H9 (cell line): ENCODE results near the gene NHLH1. TPM values are rescaled to one million over a fixed set of nuclear protein-coding genes. Genes with fewer than 3 reads are reported as not detected.
A peak's percentile ranks its signal among the peaks of the same experiment; 100 is the strongest.

Experiments
- DNase-seq: peaks from one replicate; pipeline ENCODE4 v3.0.0-alpha.2; 2017
- H2AFZ ChIP-seq: one replicate; pipeline ENCODE4 v1.6.1; 2013; ENCODE audit warnings: mild to moderate bottlenecking, low read length, control low read depth, moderate library complexity
- H2AK5ac ChIP-seq: 2 replicates; pipeline ENCODE4 v1.6.1; 2013; ENCODE audit warnings: low read length, control low read depth, mixed read lengths; ENCODE audit not compliant: insufficient read length
- H2BK120ac ChIP-seq: one replicate; pipeline ENCODE4 v1.6.1; 2013; ENCODE audit warnings: low read depth, mild to moderate bottlenecking, low read length, control low read depth, inconsistent platforms; ENCODE audit not compliant: poor library complexity, severe bottlenecking
- H2BK12ac ChIP-seq: 2 replicates; pipeline ENCODE4 v1.6.1; 2013; ENCODE audit warnings: low read length, control low read depth, mixed read lengths, low read depth; ENCODE audit not compliant: insufficient read length
- H2BK15ac ChIP-seq: 2 replicates; pipeline ENCODE4 v1.6.1; 2013; ENCODE audit warnings: low read depth, low read length, control low read depth
- H2BK20ac ChIP-seq: one replicate; pipeline ENCODE4 v1.6.1; 2013; ENCODE audit warnings: low read depth, mild to moderate bottlenecking, low read length, control low read depth, inconsistent platforms; ENCODE audit not compliant: poor library complexity, severe bottlenecking
- H2BK5ac ChIP-seq: 2 replicates; pipeline ENCODE4 v1.6.1; 2013; ENCODE audit warnings: low read length, control low read depth, mixed read lengths; ENCODE audit not compliant: insufficient read length
- H3K14ac ChIP-seq: 2 replicates; pipeline ENCODE4 v1.6.1; 2013; ENCODE audit warnings: low read length, control low read depth; ENCODE audit not compliant: insufficient read depth
- H3K18ac ChIP-seq: 2 replicates; pipeline ENCODE4 v1.6.1; 2013; ENCODE audit warnings: low read depth, mild to moderate bottlenecking, mixed read lengths, low read length, control low read depth; ENCODE audit not compliant: insufficient read length
- H3K23ac ChIP-seq: 2 replicates; pipeline ENCODE4 v1.6.1; 2013; ENCODE audit warnings: low read length, control low read depth, mixed read lengths, low read depth; ENCODE audit not compliant: insufficient read length
- H3K23me2 ChIP-seq: 2 replicates; pipeline ENCODE4 v1.6.1; 2013; ENCODE audit warnings: low read depth, mild to moderate bottlenecking, mixed read lengths, low read length, control low read depth; ENCODE audit not compliant: insufficient read length, poor library complexity, severe bottlenecking
- H3K27ac ChIP-seq: 2 replicates; pipeline ENCODE4 v1.5.1; 2013; ENCODE audit warnings: low read length, control low read depth, mixed read lengths, low read depth; ENCODE audit not compliant: insufficient read length
- H3K27me3 ChIP-seq: 2 replicates; pipeline ENCODE4 v1.6.1; 2013; ENCODE audit warnings: low read length, control low read depth, inconsistent platforms; ENCODE audit not compliant: insufficient read depth
- H3K4ac ChIP-seq: 2 replicates; pipeline ENCODE4 v1.6.1; 2013; ENCODE audit warnings: low read depth, mild to moderate bottlenecking, control low read depth, inconsistent platforms, low read length, moderate library complexity
- H3K4me1 ChIP-seq: 2 replicates; pipeline ENCODE4 v1.6.1; 2013; ENCODE audit warnings: low read length, control low read depth, inconsistent platforms; ENCODE audit not compliant: insufficient read depth
- H3K4me2 ChIP-seq: 2 replicates; pipeline ENCODE4 v1.6.1; 2013; ENCODE audit warnings: low read length, control low read depth, mixed read lengths; ENCODE audit not compliant: insufficient read length, insufficient read depth
- H3K56ac ChIP-seq: 2 replicates; pipeline ENCODE4 v1.6.1; 2013; ENCODE audit warnings: low read depth, mild to moderate bottlenecking, mixed read lengths, low read length, control low read depth; ENCODE audit not compliant: insufficient read length
- H3K79me1 ChIP-seq: 2 replicates; pipeline ENCODE4 v1.6.1; 2013; ENCODE audit warnings: low read depth, mild to moderate bottlenecking, moderate library complexity, low read length, control low read depth, inconsistent platforms; ENCODE audit not compliant: insufficient read depth, poor library complexity, severe bottlenecking
- H3K79me2 ChIP-seq: 2 replicates; pipeline ENCODE4 v1.6.1; 2013; ENCODE audit warnings: low read length, control low read depth, inconsistent platforms; ENCODE audit not compliant: insufficient read depth
- H3K9ac ChIP-seq: 2 replicates; pipeline ENCODE4 v1.6.1; 2013; ENCODE audit warnings: low read length, control low read depth, mixed read lengths; ENCODE audit not compliant: insufficient read length; ENCODE audit errors: extremely low read depth
- H3K9me3 ChIP-seq: one replicate; pipeline ENCODE4 v1.6.1; 2013; ENCODE audit warnings: low read depth, low read length, inconsistent platforms; ENCODE audit not compliant: control insufficient read depth
- H3T11ph ChIP-seq: one replicate; pipeline ENCODE4 v1.6.1; 2013; ENCODE audit warnings: mild to moderate bottlenecking, low read length, control low read depth, inconsistent platforms
- H4K20me1 ChIP-seq: one replicate; pipeline ENCODE4 v1.6.1; 2013; ENCODE audit not compliant: control insufficient read depth, insufficient read length, insufficient read depth
- H4K5ac ChIP-seq: 2 replicates; pipeline ENCODE4 v1.6.1; 2013; ENCODE audit warnings: low read depth, mild to moderate bottlenecking, mixed read lengths, low read length, control low read depth; ENCODE audit not compliant: insufficient read length
- H4K8ac ChIP-seq: replicated peaks from 2 replicates; pipeline ENCODE4 v1.6.1; 2013; ENCODE audit warnings: low read length, control low read depth, mixed read lengths, low read depth; ENCODE audit not compliant: insufficient read length
- H4K91ac ChIP-seq: 2 replicates; pipeline ENCODE4 v1.6.1; 2013; ENCODE audit warnings: low read depth, mild to moderate bottlenecking, moderate library complexity, mixed read lengths, low read length, control low read depth; ENCODE audit not compliant: insufficient read length
- H3K27ac Mint-ChIP-seq, 3 experiments: 2 replicates in 2 of 3; 3 replicates in 1 of 3; pipeline ENCODE4 v1.8.0; 2020 to 2021; ENCODE audit warnings: mixed read lengths in 3 of 3, mild to moderate bottlenecking in 1 of 3, moderate library complexity in 1 of 3
- H3K27me3 Mint-ChIP-seq: 2 replicates; pipeline ENCODE4 v1.8.0; 2021; ENCODE audit warnings: low read depth, mild to moderate bottlenecking, moderate library complexity, mixed read lengths
- H3K36me3 Mint-ChIP-seq, 3 experiments: 2 replicates in 2 of 3; 3 replicates in 1 of 3; pipeline ENCODE4 v1.8.0; 2020 to 2021; ENCODE audit warnings: low read depth in 3 of 3, mixed read lengths in 3 of 3; ENCODE audit not compliant: insufficient read depth in 1 of 3
- H3K4me1 Mint-ChIP-seq, 2 experiments: 2 replicates each; pipeline ENCODE4 v1.8.0; 2020; ENCODE audit warnings: mixed read lengths in 2 of 2
- H3K4me3 Mint-ChIP-seq, 2 experiments: 2 replicates in 1 of 2; 3 replicates in 1 of 2; pipeline ENCODE4 v1.8.0; 2020 to 2021; ENCODE audit warnings: mild to moderate bottlenecking in 2 of 2, mixed read lengths in 2 of 2, moderate library complexity in 1 of 2
- H3K9me3 Mint-ChIP-seq, 2 experiments: 2 replicates in 1 of 2; 3 replicates in 1 of 2; pipeline ENCODE4 v1.8.0; 2020; ENCODE audit warnings: mild to moderate bottlenecking in 2 of 2, mixed read lengths in 2 of 2, moderate library complexity in 1 of 2
- WGBS: extraction: QIAGEN DNeasy Blood & Tissue Kit; methylation state at CpG from one replicate; pipeline ENCODE4 v1.1.7; 2013; ENCODE audit warnings: missing lambda C conversion rate, low lambda C conversion rate, mixed read lengths; ENCODE audit not compliant: insufficient read length; ENCODE audit errors: extremely low coverage; 5-methylcytosine and 5-hydroxymethylcytosine counted together
- total RNA-seq: library from RNA; stranded (reverse); gene quantifications from 2 replicates; pipeline ENCODE4 v1.2.1, GENCODE V29; 2021
- TF ChIP-seq, protein P1 (sequence below): fragments of 200-600 bp; sonication (generic); conservative IDR thresholded peaks from 3 replicates; pipeline ENCODE4 v1.8.0; 2021; ENCODE audit warnings: antibody characterized with exemption, mild to moderate bottlenecking

NHLH1 gene
- total RNA-seq, 1 experiment from 2014 or later: 1.5 TPM

DNA sequence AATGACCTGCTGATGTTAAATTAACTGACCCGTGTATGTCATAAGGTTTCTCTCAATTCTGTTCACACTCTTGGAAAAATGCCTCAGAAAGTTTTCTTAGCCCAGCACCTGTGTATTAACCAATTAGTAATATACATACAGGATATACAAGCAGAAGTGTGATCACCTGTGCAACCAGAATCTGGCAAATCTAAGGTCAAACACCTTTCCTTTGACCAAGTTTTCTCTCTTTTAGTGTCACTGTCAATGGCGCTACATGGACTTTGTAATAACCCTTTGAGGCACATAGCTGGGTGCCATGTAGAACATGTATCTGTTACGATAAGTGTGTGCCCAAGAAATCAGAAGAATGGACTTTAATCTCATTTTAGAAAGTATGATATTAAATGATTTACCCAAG is 22.6 kb upstream of the NHLH1 start:
- Histone ChIP-seq H3K79me2 (peaks cover 12% of the 10 kb centered on the region; the same call in 1 of the 2 replicates), H3K79me1 (peaks cover 9% of the 10 kb centered on the region), H3K23me2 (peaks cover 7% of the 10 kb centered on the region), H2BK120ac (no peak overlapping the region), H3K27ac (no peak overlapping the region), H4K5ac (no peak overlapping the region), H3K27me3 (no peaks in the 10 kb centered on the region), H2BK12ac (no peak overlapping the region), H4K20me1 (no peaks in the 10 kb centered on the region), H3T11ph (no peak overlapping the region), H3K9ac (no peak overlapping the region), H2AK5ac (no peak overlapping the region), H3K56ac (no peak overlapping the region), H3K14ac (no peak overlapping the region), H3K23ac (no peak overlapping the region), H3K18ac (no peak overlapping the region), H2BK15ac (no peak overlapping the region), H3K4me1 (no peaks in the 10 kb centered on the region), H3K9me3 (no peaks in the 10 kb centered on the region), H4K8ac (no peak overlapping the region), H2BK20ac (no peak overlapping the region), H3K4ac (no peak overlapping the region), H4K91ac (no peak overlapping the region), H3K4me2 (peak overlapping the region; percentile 95), H2AFZ (no peak overlapping the region), H2BK5ac (no peak overlapping the region)
- H3K9me3 Mint-ChIP-seq: peaks cover 0 to 3% of the 10 kb centered on the region in 2 experiments; a peak in 1 of 5 replicates
- H3K4me1 Mint-ChIP-seq: peaks cover 25 to 26% of the 10 kb centered on the region in 2 experiments
- H3K27me3 Mint-ChIP-seq: peaks cover 2% of the 10 kb centered on the region; the same call in 1 of the 2 replicates
- H3K36me3 Mint-ChIP-seq: peaks cover 5 to 44% (median 31%) of the 10 kb centered on the region in 3 experiments; a peak in 6 of 7 replicates
- DNase-seq: no peak
- TF ChIP-seq, protein P1, sequence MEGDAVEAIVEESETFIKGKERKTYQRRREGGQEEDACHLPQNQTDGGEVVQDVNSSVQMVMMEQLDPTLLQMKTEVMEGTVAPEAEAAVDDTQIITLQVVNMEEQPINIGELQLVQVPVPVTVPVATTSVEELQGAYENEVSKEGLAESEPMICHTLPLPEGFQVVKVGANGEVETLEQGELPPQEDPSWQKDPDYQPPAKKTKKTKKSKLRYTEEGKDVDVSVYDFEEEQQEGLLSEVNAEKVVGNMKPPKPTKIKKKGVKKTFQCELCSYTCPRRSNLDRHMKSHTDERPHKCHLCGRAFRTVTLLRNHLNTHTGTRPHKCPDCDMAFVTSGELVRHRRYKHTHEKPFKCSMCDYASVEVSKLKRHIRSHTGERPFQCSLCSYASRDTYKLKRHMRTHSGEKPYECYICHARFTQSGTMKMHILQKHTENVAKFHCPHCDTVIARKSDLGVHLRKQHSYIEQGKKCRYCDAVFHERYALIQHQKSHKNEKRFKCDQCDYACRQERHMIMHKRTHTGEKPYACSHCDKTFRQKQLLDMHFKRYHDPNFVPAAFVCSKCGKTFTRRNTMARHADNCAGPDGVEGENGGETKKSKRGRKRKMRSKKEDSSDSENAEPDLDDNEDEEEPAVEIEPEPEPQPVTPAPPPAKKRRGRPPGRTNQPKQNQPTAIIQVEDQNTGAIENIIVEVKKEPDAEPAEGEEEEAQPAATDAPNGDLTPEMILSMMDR: no peak
- WGBS: no CpG with 5 or more reads among the region's 3 CpGs
- no peak overlapping the region; a peak in 1 of 7 replicates for H3K27ac Mint-ChIP-seq
- H3K4me3 Mint-ChIP-seq: peak overlapping the region; percentile 99 to 100
